Caco-2 (cell line): Measurements from ENCODE around the gene DESI2. TPM values are rescaled to one million over a fixed set of nuclear protein-coding genes. Genes with fewer than 3 reads are reported as not detected.

Source experiments
- BruUV-seq: library from RNA; stranded (reverse); fragments of 400-500 nt; replicated peaks from 2 replicates; lab custom pipeline; 2021; lab: Mats Ljungman, UMichigan
- CTCF ChIA-PET: fragments of 300-600 bp; sonication (Branson Sonifier 250); formaldehyde crosslinking; loops from one replicate; lab custom pipeline; 2022; ENCODE audit warnings: antibody characterized with exemption; lab: Charles Lee
- POLR2A ChIA-PET: fragments of 300-600 bp; sonication (Branson Sonifier 250); formaldehyde crosslinking; loops from one replicate; lab custom pipeline; 2022; ENCODE audit warnings: antibody characterized with exemption; lab: Charles Lee
- DNase-seq, 2 experiments: peaks; one replicate each; pipeline versions ENCODE4 v3.0.0 to v3.0.0-alpha.2; 2020 to 2022
- H3K27me3 ChIP-seq: replicated peaks from 2 replicates; pipeline ENCODE4 v1.6.0; 2011; ENCODE audit warnings: low read length; ENCODE audit not compliant: control insufficient read depth, insufficient read depth
- H3K36me3 ChIP-seq: 2 replicates; pipeline ENCODE4 v1.5.1; 2011; ENCODE audit warnings: low read length; ENCODE audit not compliant: control insufficient read depth, insufficient read depth
- H3K4me1 ChIP-seq: fragments of 250-450 bp; sonication (Bioruptor Pico); 2 replicates; pipeline ENCODE4 v1.5.1; 2020; ENCODE audit warnings: mild to moderate bottlenecking
- H3K4me3 ChIP-seq: 2 replicates; pipeline ENCODE4 v1.5.1; 2011; ENCODE audit warnings: low read depth, mild to moderate bottlenecking, control low read depth, low read length
- H3K9me3 ChIP-seq: fragments of 250-450 bp; sonication (Bioruptor Pico); 2 replicates; pipeline ENCODE4 v1.5.1; 2020; ENCODE audit warnings: mild to moderate bottlenecking, moderate library complexity
- H3K27ac Mint-ChIP-seq: one replicate; pipeline ENCODE4 v1.8.0; 2022; ENCODE audit warnings: mixed read lengths; ENCODE audit not compliant: unreplicated experiment
- H3K27me3 Mint-ChIP-seq: one replicate; pipeline ENCODE4 v1.8.0; 2022; ENCODE audit warnings: mixed read lengths; ENCODE audit not compliant: insufficient read depth, unreplicated experiment
- H3K36me3 Mint-ChIP-seq: one replicate; pipeline ENCODE4 v1.8.0; 2022; ENCODE audit warnings: mild to moderate bottlenecking, mixed read lengths; ENCODE audit not compliant: insufficient read depth, unreplicated experiment
- H3K4me1 Mint-ChIP-seq: one replicate; pipeline ENCODE4 v1.8.0; 2022; ENCODE audit warnings: low read depth, mixed read lengths; ENCODE audit not compliant: unreplicated experiment
- H3K4me3 Mint-ChIP-seq: one replicate; pipeline ENCODE4 v1.8.0; 2022; ENCODE audit warnings: mild to moderate bottlenecking, moderate library complexity, mixed read lengths; ENCODE audit not compliant: unreplicated experiment
- H3K9me3 Mint-ChIP-seq: one replicate; pipeline ENCODE4 v1.8.0; 2022; ENCODE audit warnings: mixed read lengths; ENCODE audit not compliant: unreplicated experiment
- intact Hi-C: fragments of 100-400 bp; cut with micrococcal nuclease; formaldehyde crosslinking; loops from one replicate; pipeline ENCODE4 v1.10.0; 2022; ENCODE audit not compliant: unreplicated experiment
- total RNA-seq: library from RNA; stranded (reverse); gene quantifications from 2 replicates; pipeline ENCODE4 v1.2.3, GENCODE V29; 2022
- TF ChIP-seq, protein P1 (sequence below), 2 experiments: fragments of 200-600 bp in 1 of 2; IDR thresholded peaks; 1 replicate in 1 of 2; 2 replicates in 1 of 2; pipeline versions ENCODE4 v1.5.1 to v1.8.0; 2011 to 2022; ENCODE audit warnings: antibody characterized with exemption in 1 of 2, control low read depth in 1 of 2, inconsistent platforms in 1 of 2, low read depth in 1 of 2, low read length in 1 of 2, mild to moderate bottlenecking in 1 of 2, moderate library complexity in 1 of 2; ENCODE audit not compliant: insufficient read depth in 1 of 2, severe bottlenecking in 1 of 2, unreplicated experiment in 1 of 2

The DESI2 gene
- total RNA-seq, 1 experiment from 2014 or later, result 47.7 TPM

GRCh38 chr1:244709076-244709475, 56.1 kb downstream of the DESI2 start:
- no peak for DNase-seq
- POLR2A ChIA-PET, result no interaction called here
- no peaks in the 10 kb centered on the region for H3K4me1 Mint-ChIP-seq
- Histone ChIP-seq H3K4me1 (no peaks in the 10 kb centered on the region), H3K9me3 (no peaks in the 10 kb centered on the region), H3K36me3 (peaks cover 1% of the 10 kb centered on the region; the same call in 1 of the 2 replicates), H3K27me3 (no peaks in the 10 kb centered on the region), H3K4me3 (no peak overlapping the region)
- no peaks in the 10 kb centered on the region for H3K27me3 Mint-ChIP-seq
- no TSS peak for BruUV-seq
- no peaks in the 10 kb centered on the region for H3K9me3 Mint-ChIP-seq
- peaks cover 11% of the 10 kb centered on the region for H3K36me3 Mint-ChIP-seq
- H3K27ac Mint-ChIP-seq, result no peak overlapping the region
- CTCF ChIA-PET, result no interaction called here
- H3K4me3 Mint-ChIP-seq, result no peak overlapping the region
- intact Hi-C loops, result no loop called here
- TF ChIP-seq, protein P1, sequence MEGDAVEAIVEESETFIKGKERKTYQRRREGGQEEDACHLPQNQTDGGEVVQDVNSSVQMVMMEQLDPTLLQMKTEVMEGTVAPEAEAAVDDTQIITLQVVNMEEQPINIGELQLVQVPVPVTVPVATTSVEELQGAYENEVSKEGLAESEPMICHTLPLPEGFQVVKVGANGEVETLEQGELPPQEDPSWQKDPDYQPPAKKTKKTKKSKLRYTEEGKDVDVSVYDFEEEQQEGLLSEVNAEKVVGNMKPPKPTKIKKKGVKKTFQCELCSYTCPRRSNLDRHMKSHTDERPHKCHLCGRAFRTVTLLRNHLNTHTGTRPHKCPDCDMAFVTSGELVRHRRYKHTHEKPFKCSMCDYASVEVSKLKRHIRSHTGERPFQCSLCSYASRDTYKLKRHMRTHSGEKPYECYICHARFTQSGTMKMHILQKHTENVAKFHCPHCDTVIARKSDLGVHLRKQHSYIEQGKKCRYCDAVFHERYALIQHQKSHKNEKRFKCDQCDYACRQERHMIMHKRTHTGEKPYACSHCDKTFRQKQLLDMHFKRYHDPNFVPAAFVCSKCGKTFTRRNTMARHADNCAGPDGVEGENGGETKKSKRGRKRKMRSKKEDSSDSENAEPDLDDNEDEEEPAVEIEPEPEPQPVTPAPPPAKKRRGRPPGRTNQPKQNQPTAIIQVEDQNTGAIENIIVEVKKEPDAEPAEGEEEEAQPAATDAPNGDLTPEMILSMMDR (IDR thresholded peaks at IDR 0.05; ENCODE audit: insufficient read depth in 1 of 2, low read depth in 1 of 2, low read length in 1 of 2, severe bottlenecking in 1 of 2, unreplicated experiment in 1 of 2), result no peak

GRCh38 chr1:244709476-244710368, 56.8 kb downstream of the DESI2 start:
- ChIA-PET CTCF (no interaction called here), POLR2A (no interaction called here)
- no TSS peak for BruUV-seq
- no peak for DNase-seq
- no peaks in the 10 kb centered on the region for H3K9me3 Mint-ChIP-seq
- Histone ChIP-seq H3K36me3 (peaks cover 1% of the 10 kb centered on the region; the same call in 1 of the 2 replicates), H3K4me3 (no peak overlapping the region), H3K27me3 (no peaks in the 10 kb centered on the region), H3K4me1 (no peaks in the 10 kb centered on the region), H3K9me3 (no peaks in the 10 kb centered on the region)
- no peak overlapping the region for H3K27ac Mint-ChIP-seq
- intact Hi-C loops, result loop anchor here (10.0 kb wide), 1 partner anchor 85 kb away; no protein-coding TSS in a partner anchor
- H3K27me3 Mint-ChIP-seq, result no peaks in the 10 kb centered on the region
- TF ChIP-seq, protein P1 (IDR thresholded peaks at IDR 0.05; ENCODE audit: insufficient read depth in 1 of 2, low read depth in 1 of 2, low read length in 1 of 2, severe bottlenecking in 1 of 2, unreplicated experiment in 1 of 2), result no peak
- peaks cover 4% of the 10 kb centered on the region for H3K36me3 Mint-ChIP-seq
- no peak overlapping the region for H3K4me3 Mint-ChIP-seq
- H3K4me1 Mint-ChIP-seq, result no peaks in the 10 kb centered on the region

GRCh38 chr1:244710474-244711062, 57.6 kb downstream of the DESI2 start:
- Mint-ChIP-seq H3K4me1 (no peaks in the 10 kb centered on the region), H3K4me3 (no peak overlapping the region), H3K27ac (no peak overlapping the region), H3K9me3 (no peaks in the 10 kb centered on the region), H3K27me3 (no peaks in the 10 kb centered on the region), H3K36me3 (no peaks in the 10 kb centered on the region)
- no peaks in the 10 kb centered on the region for H3K27me3 ChIP-seq
- H3K4me1 ChIP-seq, result no peaks in the 10 kb centered on the region
- CTCF ChIA-PET, result interaction anchor here (0.6 kb wide), 1 partner anchor 17 kb away, joined by 6 read pairs; no protein-coding TSS in a partner anchor
- H3K4me3 ChIP-seq, result no peak overlapping the region
- intact Hi-C loops, result loop anchor here (10.0 kb wide), 1 partner anchor 84 kb away; no protein-coding TSS in a partner anchor
- no peak for DNase-seq
- peaks cover 1% of the 10 kb centered on the region; the same call in 1 of the 2 replicates for H3K36me3 ChIP-seq
- BruUV-seq, result no TSS peak
- TF ChIP-seq, protein P1 (IDR thresholded peaks at IDR 0.05; ENCODE audit: insufficient read depth in 1 of 2, low read depth in 1 of 2, low read length in 1 of 2, severe bottlenecking in 1 of 2, unreplicated experiment in 1 of 2), result no peak
- H3K9me3 ChIP-seq, result no peaks in the 10 kb centered on the region
- POLR2A ChIA-PET, result interaction anchor here (0.5 kb wide), 1 partner anchor 107 kb away, joined by 3 read pairs; no protein-coding TSS in a partner anchor
